NOMO-1 treated with dmso at 0.1 percent for 144 hours (cell line): Measurements from ENCODE around the gene CLN5.
A peak's percentile ranks its signal among the peaks of the same experiment; 100 is the strongest.
"Not testable (repeated sequence)": the region's sequence is repeated elsewhere in the genome, so short reads cannot be mapped to it uniquely, and the experiment has no call there.

Experiments used
- DNase-seq: peaks from one replicate; lab custom pipeline; 2025; ENCODE audit not compliant: unreplicated experiment; lab: John Stamatoyannopoulos, UW

Gene CLN5

DNA sequence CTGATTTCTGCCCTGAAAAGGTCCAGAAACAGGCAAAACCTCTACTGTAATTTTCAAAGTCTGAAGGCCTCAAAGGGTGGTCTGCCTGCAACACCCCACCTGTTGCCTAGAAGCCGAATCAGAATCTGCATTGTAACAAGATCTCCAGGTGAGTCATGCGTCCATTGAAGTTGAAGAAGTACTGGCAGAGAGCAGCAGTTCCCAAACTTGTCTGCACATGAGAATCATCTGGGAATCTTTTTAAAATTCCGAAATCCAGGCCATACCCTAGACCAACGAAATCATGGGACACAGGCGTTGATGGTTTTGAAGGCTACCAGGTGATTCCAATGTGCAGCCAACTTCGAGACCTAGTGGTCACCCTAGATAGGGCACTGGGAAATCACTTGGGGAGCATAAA is 16.0 kb upstream of the CLN5 start:
- DNase-seq: no peak

DNA sequence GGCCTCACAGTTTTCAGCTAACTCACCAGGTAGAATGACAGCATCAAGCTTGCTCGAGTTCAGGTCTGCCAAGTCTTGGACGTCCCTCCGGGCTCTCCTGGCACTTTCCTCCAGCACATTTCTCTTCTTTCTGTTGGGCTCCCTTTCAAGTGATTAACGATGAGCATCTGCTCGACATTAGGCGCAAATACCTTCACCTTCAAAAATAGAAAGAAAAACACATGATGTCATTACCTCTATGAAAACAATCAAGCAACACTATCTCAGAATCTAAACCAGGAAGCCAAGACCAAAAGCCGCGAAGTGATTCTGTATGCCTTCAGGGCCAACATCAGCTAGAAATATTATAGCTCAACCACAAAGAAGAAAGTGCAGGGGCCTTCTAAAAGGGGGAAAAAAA is 15.4 kb upstream of the CLN5 start:
- DNase-seq: no peak

GRCh38 chr13:76976929-76977328 is 15.0 kb upstream of the CLN5 start:
- no peak for DNase-seq

DNA sequence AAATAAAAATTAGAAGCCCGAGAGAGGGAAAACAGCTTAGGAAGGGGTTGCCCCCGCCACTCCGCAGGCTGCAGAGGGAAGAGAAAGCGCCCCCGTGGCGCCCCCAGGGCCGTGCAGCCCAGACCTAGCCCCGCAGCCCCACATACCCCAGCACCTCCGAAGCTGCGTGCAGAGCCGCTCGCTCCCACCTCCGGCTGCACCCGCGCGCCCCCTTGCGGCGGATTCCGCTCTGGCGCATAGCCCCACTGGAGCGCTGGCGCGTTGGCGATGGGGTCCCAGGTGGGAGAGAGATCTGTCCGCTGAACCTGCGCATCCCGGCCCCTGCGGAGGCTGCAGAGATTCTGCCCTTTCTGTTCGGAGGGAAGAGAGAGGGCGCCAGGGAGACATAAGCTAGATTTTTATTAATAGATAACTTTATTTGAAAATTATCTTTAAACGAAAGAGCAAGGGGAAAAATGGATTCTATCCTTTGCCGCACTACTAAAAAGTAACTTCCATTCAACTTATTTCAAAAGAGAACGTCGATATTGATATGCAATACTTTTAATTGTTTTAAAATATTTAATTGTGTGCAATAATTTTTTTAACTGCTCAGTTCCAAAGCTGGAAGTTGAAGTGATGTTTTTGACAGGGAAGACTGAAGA is 11.7 kb upstream of the CLN5 start:
- peak; percentile 34 for DNase-seq

- no peak for DNase-seq
Observed at GRCh38 chr13:76982061-76982460, 9.8 kb upstream of the CLN5 start.

DNA sequence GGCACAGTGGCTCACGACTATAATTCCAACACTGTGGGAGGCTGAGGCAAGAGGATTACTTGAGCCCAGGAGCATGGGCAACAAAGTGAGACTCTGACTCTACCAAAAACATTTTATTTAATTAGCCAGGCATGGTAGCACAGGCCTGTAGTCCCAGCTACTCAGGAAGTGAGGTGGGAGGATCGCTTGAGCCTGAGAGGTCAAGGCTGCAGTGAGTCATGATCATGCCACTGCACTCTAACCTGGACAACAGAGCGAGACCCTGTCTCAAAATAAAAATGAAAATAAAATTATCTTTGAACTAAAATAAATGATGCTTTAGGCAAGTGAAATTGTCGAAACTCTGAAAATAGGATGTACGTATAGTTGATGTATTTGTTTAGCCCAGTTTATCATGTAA is 8.2 kb upstream of the CLN5 start:
- no peak for DNase-seq

DNA sequence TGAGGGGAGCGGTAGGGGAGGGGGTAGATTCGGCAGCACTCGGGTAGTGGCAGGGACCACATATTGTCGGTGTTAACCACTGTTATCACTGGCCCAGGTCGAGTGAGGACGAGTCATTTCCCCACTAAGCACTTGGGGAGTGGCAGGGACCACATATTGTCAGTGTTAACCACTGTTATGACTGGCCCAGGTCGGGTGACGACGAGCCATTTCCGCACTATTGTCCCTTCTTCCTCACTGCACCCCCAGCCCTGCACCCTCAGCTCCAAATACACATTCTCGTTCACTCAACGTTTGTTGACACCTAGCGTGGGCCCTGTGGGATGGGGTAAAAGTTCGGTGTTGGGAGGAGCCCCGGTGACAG is 467 bp upstream of the CLN5 start:
- DNase-seq: no peak

DNA sequence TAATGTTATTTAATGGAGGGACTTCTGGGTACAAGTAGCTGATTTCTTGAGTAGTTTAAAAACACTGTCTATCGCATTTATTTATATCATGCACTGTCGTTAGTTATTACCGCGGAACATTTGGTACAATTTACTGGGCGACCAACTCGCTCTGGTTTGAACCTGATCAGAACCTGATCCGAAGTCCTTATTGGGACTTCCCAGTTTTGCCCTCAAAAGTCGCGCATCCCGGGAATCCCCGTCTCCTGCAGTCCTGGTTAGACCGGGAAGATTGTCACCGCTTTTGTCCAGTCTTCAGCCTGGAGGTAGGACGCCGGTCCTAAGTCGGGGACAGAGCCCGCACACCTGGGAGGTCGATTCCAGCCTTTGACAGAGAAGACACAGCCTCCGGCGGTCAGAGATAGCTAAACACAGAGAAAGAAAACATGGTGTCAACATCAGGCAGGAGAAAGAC is 694 bp downstream of the CLN5 start:
- DNase-seq: no peak

- DNase-seq: no peak
Observed at GRCh38 chr13:76993021-76993420, 1.1 kb downstream of the CLN5 start.

- no peak for DNase-seq
Observed at GRCh38 chr13:76993473-76993872, 1.6 kb downstream of the CLN5 start.

DNA sequence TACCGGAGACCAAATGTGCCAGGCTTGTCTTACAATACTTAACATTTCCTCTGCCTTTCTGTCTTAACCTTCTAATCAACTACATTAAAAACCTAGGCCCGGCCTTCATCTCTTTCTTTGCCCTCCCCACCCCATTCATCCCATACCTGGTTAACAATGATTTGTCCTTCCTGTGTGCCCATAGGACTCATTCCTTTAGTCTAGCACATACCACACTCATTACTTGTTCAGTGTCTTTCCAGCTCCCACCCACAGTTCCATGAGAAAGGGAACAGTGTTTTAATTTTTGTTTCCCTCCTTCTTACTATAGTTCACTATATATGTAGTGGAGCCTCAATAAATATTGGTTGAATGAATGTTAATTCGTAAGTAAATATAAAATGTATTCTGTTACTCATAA is 2.4 kb downstream of the CLN5 start:
- DNase-seq: no peak

- DNase-seq: peak; percentile 22
Observed at GRCh38 chr13:77000475-77000874, 8.6 kb downstream of the CLN5 start.

GRCh38 chr13:77001540-77001939 is 9.7 kb downstream of the CLN5 start:
- DNase-seq: no peak

DNA sequence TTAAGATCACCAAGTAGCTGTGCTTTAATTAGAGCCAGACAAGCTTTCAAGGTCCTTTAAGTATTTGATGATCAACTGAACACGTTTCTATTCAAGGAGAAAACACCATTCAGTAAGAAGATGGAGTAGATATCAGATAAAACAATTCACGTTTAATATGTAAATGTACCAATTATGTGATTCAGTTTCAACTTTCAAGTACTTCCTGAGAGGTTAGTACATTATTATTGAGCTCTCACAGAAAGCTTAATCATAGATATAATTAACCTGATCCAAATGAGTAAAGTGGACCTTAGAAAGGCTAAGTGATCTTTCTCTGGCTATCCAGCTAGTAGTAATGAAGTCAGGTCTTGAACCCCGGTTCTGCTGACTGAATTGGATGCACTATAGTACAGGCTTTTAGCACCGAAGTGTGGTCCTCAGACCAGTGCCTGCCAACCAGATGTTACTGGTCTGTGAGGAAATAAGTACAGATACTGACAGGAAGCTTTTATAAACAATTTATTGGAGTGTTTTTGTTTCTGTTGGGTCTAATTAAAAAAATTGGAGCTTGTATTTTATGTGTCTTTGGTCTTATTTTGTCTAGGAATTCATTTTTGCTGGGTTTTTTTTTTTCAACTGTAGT is 10.2 kb downstream of the CLN5 start:
- DNase-seq: no peak

DNA sequence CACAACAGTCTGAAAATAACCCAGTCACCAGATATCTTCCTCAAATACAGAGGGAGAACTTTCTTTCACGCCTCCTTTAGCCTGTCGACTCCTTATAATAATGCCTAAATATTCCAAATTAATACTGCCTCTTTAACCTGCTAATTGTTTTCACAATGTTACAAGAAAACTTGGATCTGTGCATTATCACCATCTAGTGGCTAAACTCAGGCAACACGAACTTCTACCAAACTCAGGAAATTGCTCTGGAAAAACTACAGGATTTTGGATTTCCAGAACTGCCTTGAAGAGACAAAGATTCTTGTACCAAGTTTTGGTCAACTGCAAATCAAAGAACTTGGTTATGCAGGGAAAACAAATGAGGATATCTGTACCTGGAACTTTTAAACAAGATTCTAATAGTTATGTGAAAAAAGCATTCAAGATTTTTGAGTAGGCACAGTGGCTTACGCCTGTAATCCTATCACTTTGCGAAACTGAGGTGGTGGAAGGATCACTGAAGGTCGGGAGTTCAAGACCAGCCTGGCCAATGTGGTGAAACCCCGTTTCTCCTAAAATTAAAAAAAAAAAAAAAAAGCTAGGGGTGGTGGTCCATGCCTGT is 10.8 kb downstream of the CLN5 start:
- no peak for DNase-seq

GRCh38 chr13:77008337-77008736 is 16.5 kb downstream of the CLN5 start:
- DNase-seq: not testable (repeated sequence)

DNA sequence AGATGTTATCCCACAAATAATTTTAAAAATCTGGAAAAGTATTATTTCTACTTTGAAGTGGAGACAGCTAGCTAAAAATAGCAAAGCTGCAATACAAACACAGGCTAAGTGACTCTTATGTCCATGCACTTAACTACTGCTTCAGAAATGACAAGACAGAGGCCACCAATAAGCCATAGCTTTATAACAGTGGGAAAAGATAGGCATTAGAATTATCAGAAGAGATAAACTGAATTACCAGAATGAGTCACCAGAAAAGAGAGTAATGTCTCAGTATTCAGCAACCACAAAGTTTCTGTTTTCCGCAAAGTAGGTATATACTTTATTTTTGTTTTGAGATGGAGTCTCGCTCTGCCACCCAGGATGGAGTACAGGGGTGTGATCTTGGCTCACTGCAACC is 17.1 kb downstream of the CLN5 start:
- DNase-seq: no peak

DNA sequence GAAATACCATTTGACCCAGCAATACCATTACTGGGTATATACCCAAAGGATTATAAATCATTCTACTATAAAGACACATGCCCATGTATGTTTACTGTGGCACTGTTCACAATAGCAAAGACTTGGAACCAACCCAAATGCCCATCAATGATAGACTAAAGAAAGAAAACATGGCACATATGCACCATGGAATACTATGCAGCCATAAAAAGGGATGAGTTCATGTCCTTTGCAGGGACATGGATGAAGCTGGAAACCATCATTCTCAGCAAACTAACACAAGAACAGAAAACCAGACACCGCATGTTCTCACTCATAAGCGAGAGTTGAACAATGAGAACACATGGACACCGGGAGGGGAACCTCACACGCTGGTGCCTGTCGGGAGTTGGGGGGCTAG is 17.8 kb downstream of the CLN5 start:
- DNase-seq: not testable (repeated sequence)

GRCh38 chr13:77013853-77014542 is 22.1 kb downstream of the CLN5 start:
- DNase-seq: no peak

- no peak for DNase-seq
Observed at GRCh38 chr13:77014906-77015685, 23.2 kb downstream of the CLN5 start.

DNA sequence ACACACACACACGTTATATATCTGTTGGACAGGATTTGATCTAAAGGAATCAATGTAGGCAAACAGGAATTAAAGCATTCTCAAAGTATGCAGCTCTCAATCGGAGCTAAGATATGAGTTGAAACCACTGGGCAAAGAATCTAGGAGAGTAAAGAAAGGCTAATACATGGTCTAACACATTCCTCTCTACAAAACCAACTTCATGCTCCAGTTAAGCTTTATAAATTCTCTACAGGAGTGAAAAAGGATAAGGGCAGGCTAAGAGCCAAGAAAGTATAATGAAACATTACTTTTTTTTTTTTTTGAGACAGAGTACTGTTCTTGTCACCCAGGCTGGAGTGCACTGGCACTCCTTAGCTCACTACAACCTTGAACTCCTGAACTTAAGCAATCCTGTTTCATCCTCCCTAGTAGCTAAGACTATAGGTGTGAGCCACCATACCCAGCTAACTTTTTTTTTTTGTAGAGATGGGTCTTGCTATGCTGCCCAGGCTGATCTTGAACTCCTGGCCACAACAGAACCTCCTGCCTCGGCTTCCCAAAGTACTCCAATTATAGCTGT is 24.5 kb downstream of the CLN5 start:
- DNase-seq: no peak
